Measurements from ENCODE around the gene TGFBR3. TPM values are rescaled to one million over a fixed set of nuclear protein-coding genes. Genes with fewer than 3 reads are reported as not detected.

The TGFBR3 gene
- total and polyA plus RNA-seq, 9 of the 15 experiments (the other 6 are each of a cell fraction or from before 2014, with no cell fraction given), result 3.6 to 32.4 (median 15.6) TPM

- DNase-seq (ENCODE audit: extremely low read depth in 1 of 4, low spot score in 3 of 4), result no peak
- H3K4me3 ChIP-seq, result no peak overlapping the region
- H3K27ac ChIP-seq (ENCODE audit: extremely low read depth, low read depth, low read length), result no peak overlapping the region
- H3K9ac ChIP-seq (ENCODE audit: insufficient read depth in 1 of 2, low read depth in 2 of 2, low read length in 2 of 2), result no peak overlapping the region
- intact Hi-C loops (cut with micrococcal nuclease), result no loop called here
- H3K9me3 ChIP-seq (replicated peaks; ENCODE audit: control insufficient read depth, insufficient read depth, low read depth, low read length), result no peaks in the 10 kb centered on the region
- H3K79me2 ChIP-seq (ENCODE audit: control insufficient read depth, insufficient read depth, low read length), result peaks cover 12% of the 10 kb centered on the region; the same call in 1 of the 3 replicates
- CTCF ChIA-PET (ENCODE audit: low intra/inter-chr PET ratio), result no interaction called here
- no peak overlapping the region for H3K4me2 ChIP-seq (ENCODE audit: insufficient read depth, low read length)
- no peaks in the 10 kb centered on the region for H3K4me1 ChIP-seq (replicated peaks in 1 of 2; ENCODE audit: control insufficient read depth in 2 of 2, insufficient read depth in 2 of 2, low read length in 2 of 2)
- H2AFZ ChIP-seq (ENCODE audit: low read depth, low read length), result no peak overlapping the region
- WGBS (ENCODE audit: insufficient coverage, low coverage, missing lambda C conversion rate), result 60% methylated on average over 2 of the region's 3 CpGs
- no TSS peak for BruUV-seq (replicated peaks)
- no peaks in the 10 kb centered on the region for H4K20me1 ChIP-seq (replicated peaks; ENCODE audit: control insufficient read depth, insufficient read depth, low read length)
- H3K27me3 ChIP-seq (ENCODE audit: control insufficient read depth in 2 of 2, insufficient read depth in 2 of 2, low read length in 2 of 2), result no peaks in the 10 kb centered on the region
- no peak for ATAC-seq
- no peaks in the 10 kb centered on the region for H3K9me1 ChIP-seq (ENCODE audit: control insufficient read depth, insufficient read depth, low read length)
- in situ Hi-C loops (cut with MboI), result no loop called here
- POLR2A ChIA-PET, result interaction anchor here (0.6 kb wide), 1 partner anchor 566 kb away, joined by 3 read pairs; no protein-coding TSS in a partner anchor
- no peak for FAIRE-seq
- H3K36me3 ChIP-seq (ENCODE audit: control insufficient read depth, insufficient read depth, low read length), result peaks cover 19% of the 10 kb centered on the region; the same call in 1 of the 3 replicates
- no peak for TF ChIP-seq MLX (CRISPR knock-in tag; conservative IDR thresholded peaks at IDR 0.05)
- TF ChIP-seq TOE1 (IDR thresholded peaks at IDR 0.05; ENCODE audit: borderline replicate concordance), result no peak
- TF ChIP-seq TOE1 (CRISPR knock-in tag; IDR thresholded peaks at IDR 0.05; ENCODE audit: borderline replicate concordance, low read depth), result no peak
- TF ChIP-seq ZNF232 (CRISPR knock-in tag; IDR thresholded peaks at IDR 0.05), result no peak
- no peak for TF ChIP-seq ARID2 (IDR thresholded peaks at IDR 0.05)
- TF ChIP-seq RBM15 (IDR thresholded peaks at IDR 0.05; ENCODE audit: insufficient read depth, low read length), result no peak
- TF ChIP-seq U2AF1 (optimal IDR thresholded peaks at IDR 0.05; ENCODE audit: low read depth, low read length), result no peak
- no peak for TF ChIP-seq ZBTB49 (CRISPR knock-in tag; IDR thresholded peaks at IDR 0.05; ENCODE audit: borderline replicate concordance)
- no peak for TF ChIP-seq ZZZ3 (IDR thresholded peaks at IDR 0.05)
- no peak for TF ChIP-seq ZNF282 (CRISPR knock-in tag; IDR thresholded peaks at IDR 0.05)
- TF ChIP-seq PTRF (tag; IDR thresholded peaks at IDR 0.05), result no peak
- TF ChIP-seq ZBTB33 (CRISPR knock-in tag; IDR thresholded peaks at IDR 0.05), result no peak
- no peak for TF ChIP-seq MAZ (CRISPR knock-in tag; conservative IDR thresholded peaks at IDR 0.05 in 1 of 2, IDR thresholded peaks at IDR 0.05 in 1 of 2)
- TF ChIP-seq TAL1 (IDR thresholded peaks at IDR 0.05), result no peak
- TF ChIP-seq HDAC6 (IDR thresholded peaks at IDR 0.05; ENCODE audit: low read depth, low read length), result no peak
- no peak for TF ChIP-seq ETV5 (CRISPR knock-in tag; IDR thresholded peaks at IDR 0.05; ENCODE audit: low read depth)
Observed at GRCh38 chr1:91862120-91862519, 23.8 kb downstream of the TGFBR3 start.
